DND-41 (cell line): ENCODE data around the gene TTLL12.

Source experiments
- ATAC-seq: fragments of 200-7000 bp; cut with Tn5 transposase; 3 replicates; pipeline ENCODE4 v1.9.1; 2021; ENCODE audit warnings: low read depth; ENCODE audit not compliant: insufficient read depth
- DNase-seq: peaks from one replicate; pipeline ENCODE4 v3.0.0-alpha.2; 2020
- H2AFZ ChIP-seq: 2 replicates; pipeline ENCODE4 v1.6.0; 2012; ENCODE audit warnings: low read depth, low read length
- H3K27ac ChIP-seq: 2 replicates; pipeline ENCODE4 v1.5.1; 2012; ENCODE audit warnings: low read length, inconsistent platforms
- H3K27me3 ChIP-seq: fragments of 200-600 bp; sonication (generic); 2 replicates; pipeline ENCODE4 v1.6.0; 2012; ENCODE audit warnings: low read length, mild to moderate bottlenecking, inconsistent platforms; ENCODE audit not compliant: insufficient read depth, poor library complexity
- H3K36me3 ChIP-seq: 2 replicates; pipeline ENCODE4 v1.5.1; 2012; ENCODE audit warnings: low read length, inconsistent platforms; ENCODE audit not compliant: insufficient read depth
- H3K4me1 ChIP-seq: 2 replicates; pipeline ENCODE4 v1.5.1; 2012; ENCODE audit warnings: mild to moderate bottlenecking, low read length; ENCODE audit not compliant: insufficient read depth
- H3K4me2 ChIP-seq: 2 replicates; pipeline ENCODE4 v1.6.0; 2012; ENCODE audit warnings: mild to moderate bottlenecking, moderate library complexity, low read length, inconsistent platforms; ENCODE audit not compliant: insufficient read depth
- H3K4me3 ChIP-seq, 2 experiments: fragments of 200-600 bp in 1 of 2; shearing (Covaris generic) in 1 of 2; 2 replicates each; pipeline ENCODE4 v1.5.1; 2012 to 2016; ENCODE audit warnings: inconsistent platforms in 2 of 2, low read length in 2 of 2, mild to moderate bottlenecking in 2 of 2, low read depth in 1 of 2, moderate library complexity in 1 of 2
- H3K79me2 ChIP-seq: 2 replicates; pipeline ENCODE4 v1.6.0; 2012; ENCODE audit warnings: low read length, inconsistent platforms; ENCODE audit not compliant: insufficient read depth
- H3K9ac ChIP-seq: 2 replicates; pipeline ENCODE4 v1.6.0; 2012; ENCODE audit warnings: low read depth, mild to moderate bottlenecking, inconsistent platforms, low read length, moderate library complexity
- H3K9me3 ChIP-seq: 2 replicates; pipeline ENCODE4 v1.5.1; 2012; ENCODE audit warnings: low read length, moderate library complexity, mild to moderate bottlenecking, inconsistent platforms; ENCODE audit not compliant: insufficient read depth, severe bottlenecking
- H4K20me1 ChIP-seq: 2 replicates; pipeline ENCODE4 v1.6.0; 2012; ENCODE audit warnings: low read length; ENCODE audit not compliant: insufficient read depth
- EZH2 ChIP-seq: IDR thresholded peaks from 3 replicates; pipeline ENCODE4 v1.6.1; 2012; ENCODE audit warnings: borderline replicate concordance, low read depth, mild to moderate bottlenecking, moderate library complexity, low read length, inconsistent platforms; ENCODE audit not compliant: severe bottlenecking
- TF ChIP-seq, protein P1 (sequence below): IDR thresholded peaks from 2 replicates; pipeline ENCODE4 v1.5.1; 2012; ENCODE audit warnings: borderline replicate concordance, low read length, moderate library complexity, mild to moderate bottlenecking; ENCODE audit not compliant: poor library complexity, severe bottlenecking; ENCODE audit errors: extremely low read depth

Gene TTLL12

DNA sequence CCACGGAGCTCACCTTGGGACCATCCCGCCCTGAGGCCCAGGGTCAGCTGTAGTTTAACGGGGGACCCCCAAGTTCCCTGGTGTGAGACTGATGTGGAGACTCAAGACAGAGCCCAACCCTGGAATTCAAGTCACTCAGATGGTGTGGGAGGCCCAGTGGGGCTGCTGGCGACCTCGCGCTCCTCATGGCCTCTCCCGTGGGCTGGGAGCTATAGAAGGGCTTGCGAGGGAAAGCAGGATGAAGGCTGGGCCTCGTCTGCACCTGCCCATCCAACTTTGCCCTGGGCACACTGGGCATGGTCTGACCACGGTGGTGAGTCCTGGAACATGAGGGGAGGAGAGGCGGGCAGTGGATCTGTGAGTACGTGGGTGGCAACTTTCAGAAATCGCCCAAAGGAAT is 13.6 kb upstream of the TTLL12 start:
- H2AFZ ChIP-seq: no peak overlapping the region
- no peak for DNase-seq
- H3K27ac ChIP-seq: no peak overlapping the region
- H3K79me2 ChIP-seq: no peaks in the 10 kb centered on the region
- H3K4me3 ChIP-seq: no peak overlapping the region
- no peaks in the 10 kb centered on the region for H4K20me1 ChIP-seq
- no peak overlapping the region for H3K4me2 ChIP-seq
- H3K4me1 ChIP-seq: no peaks in the 10 kb centered on the region
- H3K9me3 ChIP-seq: no peaks in the 10 kb centered on the region
- H3K36me3 ChIP-seq: no peaks in the 10 kb centered on the region
- no peak overlapping the region for H3K9ac ChIP-seq
- H3K27me3 ChIP-seq: no peaks in the 10 kb centered on the region
- TF ChIP-seq, protein P1, sequence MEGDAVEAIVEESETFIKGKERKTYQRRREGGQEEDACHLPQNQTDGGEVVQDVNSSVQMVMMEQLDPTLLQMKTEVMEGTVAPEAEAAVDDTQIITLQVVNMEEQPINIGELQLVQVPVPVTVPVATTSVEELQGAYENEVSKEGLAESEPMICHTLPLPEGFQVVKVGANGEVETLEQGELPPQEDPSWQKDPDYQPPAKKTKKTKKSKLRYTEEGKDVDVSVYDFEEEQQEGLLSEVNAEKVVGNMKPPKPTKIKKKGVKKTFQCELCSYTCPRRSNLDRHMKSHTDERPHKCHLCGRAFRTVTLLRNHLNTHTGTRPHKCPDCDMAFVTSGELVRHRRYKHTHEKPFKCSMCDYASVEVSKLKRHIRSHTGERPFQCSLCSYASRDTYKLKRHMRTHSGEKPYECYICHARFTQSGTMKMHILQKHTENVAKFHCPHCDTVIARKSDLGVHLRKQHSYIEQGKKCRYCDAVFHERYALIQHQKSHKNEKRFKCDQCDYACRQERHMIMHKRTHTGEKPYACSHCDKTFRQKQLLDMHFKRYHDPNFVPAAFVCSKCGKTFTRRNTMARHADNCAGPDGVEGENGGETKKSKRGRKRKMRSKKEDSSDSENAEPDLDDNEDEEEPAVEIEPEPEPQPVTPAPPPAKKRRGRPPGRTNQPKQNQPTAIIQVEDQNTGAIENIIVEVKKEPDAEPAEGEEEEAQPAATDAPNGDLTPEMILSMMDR: no peak
- no peak for TF ChIP-seq EZH2
- ATAC-seq: no peak

DNA sequence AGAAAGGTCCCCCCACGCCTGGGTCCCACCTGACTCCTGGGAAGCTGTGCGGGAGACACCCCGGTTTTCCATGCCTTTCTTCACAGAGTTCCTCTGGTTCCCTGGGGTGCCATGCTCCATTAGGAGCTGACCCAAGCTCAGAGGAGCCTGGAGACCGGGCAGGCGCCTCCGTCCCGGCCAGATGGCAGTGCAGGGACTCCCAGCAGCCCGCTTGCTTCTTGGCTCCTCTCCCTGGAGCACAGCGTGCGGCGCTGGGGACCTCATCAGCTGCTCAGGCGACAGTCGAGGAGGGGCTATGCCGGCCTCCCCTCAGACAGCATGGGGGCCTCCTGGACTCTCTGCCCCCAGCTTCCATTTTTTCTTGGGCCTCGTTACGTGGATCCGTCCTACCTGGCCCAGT is 13.1 kb upstream of the TTLL12 start:
- H3K79me2 ChIP-seq: no peaks in the 10 kb centered on the region
- no peak overlapping the region for H3K4me3 ChIP-seq
- no peak for DNase-seq
- H3K4me1 ChIP-seq: no peaks in the 10 kb centered on the region
- H3K36me3 ChIP-seq: no peaks in the 10 kb centered on the region
- H3K4me2 ChIP-seq: no peak overlapping the region
- H3K27ac ChIP-seq: no peak overlapping the region
- no peaks in the 10 kb centered on the region for H4K20me1 ChIP-seq
- no peak for TF ChIP-seq EZH2
- TF ChIP-seq, protein P1: no peak
- H2AFZ ChIP-seq: no peak overlapping the region
- no peak overlapping the region for H3K9ac ChIP-seq
- no peaks in the 10 kb centered on the region for H3K27me3 ChIP-seq
- H3K9me3 ChIP-seq: no peaks in the 10 kb centered on the region
- ATAC-seq: no peak

DNA sequence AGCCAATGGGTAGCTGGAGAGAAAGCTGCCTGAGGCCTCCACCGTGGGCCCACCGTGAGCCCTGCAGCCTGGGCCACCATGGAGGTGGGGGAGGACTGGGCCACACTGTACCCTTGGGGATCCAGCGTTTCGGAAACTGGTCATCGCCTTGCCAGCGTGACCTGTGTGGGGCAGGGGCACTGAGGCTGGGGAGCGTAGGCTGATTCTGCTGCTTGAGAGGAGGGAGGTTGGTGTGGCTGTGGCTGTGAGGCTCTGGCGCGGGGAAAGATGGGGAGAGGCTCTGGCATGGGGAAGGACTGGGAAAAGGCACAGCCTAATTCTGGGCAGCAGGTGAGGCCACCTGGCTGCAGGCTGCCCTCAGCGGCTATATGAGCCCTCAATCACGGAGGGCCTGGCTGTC is 12.6 kb upstream of the TTLL12 start:
- H4K20me1 ChIP-seq: no peaks in the 10 kb centered on the region
- no peak for DNase-seq

More for the DNA sequence above, 12.6 kb upstream of the TTLL12 start:
- Histone ChIP-seq H2AFZ (no peak overlapping the region), H3K79me2 (no peaks in the 10 kb centered on the region), H3K36me3 (no peaks in the 10 kb centered on the region), H3K4me2 (no peak overlapping the region), H3K27ac (no peak overlapping the region), H3K9ac (no peak overlapping the region), H3K4me1 (no peaks in the 10 kb centered on the region), H3K9me3 (no peaks in the 10 kb centered on the region), H3K4me3 (no peak overlapping the region), H3K27me3 (no peaks in the 10 kb centered on the region)
- no peak for ATAC-seq
- TF ChIP-seq, protein P1: no peak
- no peak for TF ChIP-seq EZH2
